RPMI7951 (cell line): ENCODE results near the gene WRAP73. TPM values are rescaled to one million over a fixed set of nuclear protein-coding genes. Genes with fewer than 3 reads are reported as not detected.
"Not testable (repeated sequence)": the region's sequence is repeated elsewhere in the genome, so short reads cannot be mapped to it uniquely, and the experiment has no call there.

Source experiments
- DNase-seq: peaks from one replicate; pipeline ENCODE4 v3.0.0-alpha.2; 2012; ENCODE audit warnings: low read depth
- total RNA-seq: library from RNA; depleted of rRNA; stranded (reverse); fragments of >200 nt; shearing (Covaris generic); gene quantifications from 2 replicates; pipeline ENCODE4 v1.2.3, GENCODE V29; 2014

The WRAP73 gene
- total RNA-seq, 1 experiment from 2014 or later = 21.1 TPM

DNA sequence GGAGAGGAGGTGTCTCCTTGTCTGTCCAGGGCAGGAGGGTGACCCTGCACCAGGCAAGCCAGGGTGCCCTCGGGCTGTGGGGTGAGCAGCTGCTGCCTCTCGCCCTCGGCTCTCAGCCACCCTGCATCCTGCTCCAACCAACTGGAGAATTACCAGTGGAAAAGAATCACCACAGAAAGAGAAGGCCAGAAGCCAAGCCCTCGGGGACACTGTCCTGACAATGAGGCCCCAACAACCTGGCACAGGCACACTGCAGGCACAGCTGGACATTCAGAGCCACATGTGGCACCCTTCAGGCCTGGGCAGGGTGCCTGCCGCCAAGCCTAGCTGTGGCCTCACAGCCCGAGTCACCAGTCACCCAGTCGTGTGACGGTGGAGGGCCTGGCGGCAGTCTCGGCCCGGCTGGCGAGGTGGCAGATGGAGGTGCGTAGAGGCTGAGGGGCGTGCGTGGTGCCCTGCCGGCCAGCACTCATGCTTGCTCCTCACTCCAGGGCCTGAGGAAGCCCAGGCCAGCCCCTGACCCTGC lies 50.6 kb downstream of the WRAP73 start:
- DNase-seq = peak; percentile 44

DNA sequence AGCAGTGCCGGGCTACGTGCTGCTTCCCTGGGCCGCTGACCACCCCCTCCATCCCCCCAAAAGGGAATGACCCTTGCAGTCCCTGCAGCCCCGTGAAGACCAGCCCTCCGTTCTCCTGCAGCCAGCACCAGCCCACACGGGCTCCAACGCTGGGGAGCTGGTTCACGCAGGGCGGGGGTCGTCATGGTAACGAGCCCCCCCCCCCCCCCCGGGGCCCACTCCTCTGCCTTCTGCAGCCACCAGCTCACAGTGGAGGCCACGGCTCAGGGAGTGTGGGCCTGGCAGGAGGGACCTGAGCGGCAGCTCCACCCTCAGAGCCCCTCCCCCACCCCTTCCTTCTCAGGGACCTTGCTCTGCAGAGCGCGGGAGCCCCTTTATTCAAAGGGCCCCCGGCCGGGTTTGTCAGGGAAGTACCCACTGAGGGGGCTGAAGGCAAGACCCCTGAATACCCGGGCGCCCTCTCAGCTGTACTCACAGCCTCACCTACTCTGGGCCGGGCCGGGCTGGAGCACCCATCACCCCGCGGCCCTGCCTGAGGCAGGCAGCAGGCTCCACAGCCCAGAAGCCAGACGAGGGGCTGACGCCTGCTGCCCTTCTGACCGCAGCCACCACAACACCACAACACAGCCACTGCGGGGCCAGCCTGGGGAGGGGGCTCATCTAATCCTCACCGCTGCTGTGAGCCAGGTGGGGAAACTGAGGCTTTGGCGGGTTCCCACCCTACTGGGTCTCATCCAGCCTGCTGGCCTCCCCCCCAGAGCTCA lies 51.2 kb downstream of the WRAP73 start:
- no peak for DNase-seq

DNA sequence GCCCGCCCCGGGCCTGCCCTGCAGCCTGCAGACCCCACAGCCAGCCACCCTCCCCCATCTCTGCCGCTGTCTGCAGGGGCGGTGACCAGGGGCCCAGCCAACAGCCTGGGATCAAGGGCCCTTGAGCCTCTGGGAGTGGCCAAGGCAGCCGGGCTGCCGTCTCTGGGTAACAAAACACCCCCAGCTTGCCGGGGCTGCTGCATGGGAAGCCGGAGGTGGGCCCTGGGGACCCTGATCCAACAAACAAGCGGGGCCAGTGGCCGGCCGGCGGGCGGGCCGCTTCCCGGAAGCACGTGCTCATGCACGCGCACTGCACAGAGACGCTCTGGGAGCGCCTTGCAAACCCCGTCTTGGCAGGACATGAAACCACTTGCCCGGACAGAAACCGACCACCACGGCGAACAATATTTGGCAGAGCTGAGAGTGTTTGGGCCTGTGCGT lies 51.8 kb downstream of the WRAP73 start:
- DNase-seq = no peak

DNA sequence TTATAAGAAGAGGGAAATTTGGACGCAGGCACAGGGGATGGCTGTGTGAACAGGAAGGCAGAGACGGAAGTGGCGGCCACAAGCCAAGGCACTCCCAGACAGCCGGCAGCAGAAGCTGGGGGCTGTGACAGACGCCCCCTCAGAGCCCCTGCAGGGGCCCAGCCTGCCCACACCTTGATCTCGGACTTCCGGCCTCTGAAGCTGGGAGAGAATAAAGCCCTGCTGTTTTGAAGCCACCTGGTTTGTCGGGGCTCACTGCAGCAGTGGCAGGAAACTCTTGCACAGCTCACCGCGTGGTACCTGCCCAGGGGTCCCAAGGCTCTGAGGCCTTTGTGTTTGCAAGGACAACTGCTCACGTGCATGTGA lies 52.3 kb downstream of the WRAP73 start:
- DNase-seq = no peak

DNA sequence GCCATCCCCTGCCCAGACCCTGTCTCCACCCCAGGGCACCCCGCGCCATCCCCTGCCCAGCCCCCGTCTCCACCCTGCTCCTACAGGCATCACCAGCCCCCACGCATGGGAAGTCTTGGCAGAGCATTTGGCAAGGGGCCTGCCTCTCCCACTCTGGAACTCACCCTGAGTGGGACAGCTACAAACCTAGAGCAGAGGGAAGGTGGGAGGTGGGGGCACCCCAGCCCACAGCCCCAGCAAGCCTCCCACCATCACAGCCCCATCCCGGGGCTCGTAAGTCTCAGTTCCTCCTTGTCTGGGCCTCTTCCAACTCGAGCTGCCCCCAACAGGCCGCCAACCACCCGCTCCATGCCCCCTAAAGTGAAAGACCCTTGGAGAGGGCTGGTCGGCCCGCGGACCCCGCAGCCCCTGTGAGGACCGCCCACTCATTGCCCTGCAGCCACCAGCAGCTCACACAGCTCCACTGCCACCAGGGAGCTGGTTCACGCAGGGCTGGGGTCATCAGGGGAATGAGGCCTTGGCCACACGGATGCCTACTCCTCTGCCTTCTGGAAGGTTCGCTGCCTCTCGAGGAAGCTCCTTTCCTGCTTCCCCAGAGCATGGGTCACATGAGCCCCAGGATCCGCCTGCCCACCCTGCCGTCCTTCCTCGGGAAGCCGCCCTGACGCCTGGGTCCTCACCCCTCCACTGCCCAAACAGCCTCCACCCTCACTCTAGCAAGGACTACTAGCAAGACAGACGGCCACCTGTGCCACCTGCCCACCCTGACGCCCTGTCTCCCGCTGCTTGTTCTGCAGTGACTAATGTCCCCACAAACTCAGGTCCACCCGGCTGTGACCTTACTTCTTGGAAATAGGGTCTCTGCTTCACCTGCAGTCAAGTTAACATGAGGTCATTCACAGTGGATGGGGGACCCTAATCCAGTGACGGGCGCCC lies 53.0 kb downstream of the WRAP73 start:
- no peak for DNase-seq

DNA sequence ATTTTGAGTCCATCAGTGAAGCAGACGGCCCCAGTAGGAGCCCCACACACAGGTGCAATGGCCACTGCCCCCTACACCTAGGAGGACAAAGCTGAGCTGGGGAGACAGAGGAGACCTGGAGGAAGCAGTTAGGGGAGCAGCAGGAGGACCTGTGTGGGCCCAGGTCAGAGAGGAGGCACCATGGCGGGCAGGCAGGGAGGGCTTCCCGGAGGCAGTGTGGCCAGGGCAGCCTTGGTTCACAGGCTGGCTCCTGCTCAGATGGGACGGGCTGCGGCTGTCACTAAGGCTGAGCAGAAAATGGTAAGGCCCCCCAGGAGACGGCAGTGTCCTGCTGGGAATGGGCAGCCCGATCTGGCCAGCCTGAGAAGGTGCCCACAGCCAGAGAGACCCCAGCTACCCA lies 54.0 kb downstream of the WRAP73 start:
- DNase-seq = no peak

DNA sequence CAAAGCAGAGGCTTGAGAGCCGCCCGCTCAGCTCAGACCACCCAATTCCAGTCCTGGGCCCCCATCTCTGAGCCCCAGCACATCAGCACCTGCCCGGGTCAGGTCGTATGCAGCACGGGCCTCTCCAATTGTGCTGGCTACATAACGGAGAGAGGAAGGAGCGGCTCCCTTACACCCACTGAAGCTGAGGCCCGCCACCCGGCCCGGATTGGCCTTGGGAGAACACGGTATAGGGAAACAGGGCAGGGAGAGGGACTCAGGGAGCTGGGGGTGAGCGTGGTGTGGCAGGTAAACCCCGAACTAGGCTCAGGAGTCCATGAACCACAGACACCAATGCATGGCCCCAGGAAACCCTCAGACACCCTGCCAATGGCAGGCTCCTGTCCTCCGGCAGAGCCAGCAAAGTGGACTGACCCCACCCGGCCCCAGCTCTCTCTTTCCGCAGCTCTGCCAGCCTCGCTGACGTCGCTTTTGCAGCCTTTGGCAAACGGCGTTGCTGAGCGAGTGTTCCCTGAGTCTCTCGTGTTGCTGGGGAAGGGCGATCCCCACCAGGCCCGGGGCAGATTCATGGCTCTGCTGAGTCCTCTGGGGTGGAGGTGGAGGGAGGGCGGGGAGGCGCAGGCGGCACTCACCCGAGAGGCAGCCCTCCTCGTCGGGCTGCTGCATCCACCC lies 55.1 kb downstream of the WRAP73 start:
- DNase-seq = no peak

DNA sequence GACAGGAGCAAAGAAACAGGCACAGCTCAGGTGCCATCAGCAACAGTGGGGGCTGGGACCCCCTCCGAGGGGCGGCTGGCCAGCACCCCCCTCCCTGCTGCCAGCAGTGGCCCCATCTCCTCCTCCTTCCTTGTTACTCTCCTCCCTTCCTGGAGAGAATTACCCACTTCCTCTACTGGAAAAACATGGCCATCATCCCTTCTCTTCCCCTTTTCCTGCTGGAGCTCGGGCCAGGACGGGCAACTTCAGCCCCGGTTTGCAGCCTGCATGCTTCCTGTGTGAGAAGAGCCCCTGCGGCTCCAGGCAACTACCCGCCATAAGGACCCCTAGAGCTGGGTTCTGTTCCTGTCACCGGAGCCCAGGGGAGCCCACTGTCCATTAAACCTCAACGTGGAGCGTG lies 56.2 kb downstream of the WRAP73 start:
- DNase-seq = no peak

DNA sequence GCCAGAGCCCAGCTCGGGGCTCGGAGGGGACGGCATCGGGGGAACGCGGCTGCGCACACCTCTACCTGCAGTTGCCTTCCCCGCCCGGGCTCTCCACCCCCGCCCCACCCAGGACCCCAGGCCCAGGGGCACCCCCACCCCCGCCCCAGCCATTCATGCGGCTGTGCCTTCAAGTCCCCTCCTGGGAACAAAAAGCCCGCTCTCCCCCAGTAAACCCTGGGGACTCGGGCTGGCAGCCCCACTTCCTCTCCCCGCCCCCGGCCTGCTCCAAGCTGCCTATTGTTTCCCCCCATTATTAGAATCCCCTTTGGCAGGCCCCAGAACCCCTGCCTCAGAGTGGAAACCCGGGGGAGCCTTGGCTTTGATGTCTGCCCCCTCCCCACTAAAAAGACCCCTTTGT lies 56.6 kb downstream of the WRAP73 start:
- no peak for DNase-seq

DNA sequence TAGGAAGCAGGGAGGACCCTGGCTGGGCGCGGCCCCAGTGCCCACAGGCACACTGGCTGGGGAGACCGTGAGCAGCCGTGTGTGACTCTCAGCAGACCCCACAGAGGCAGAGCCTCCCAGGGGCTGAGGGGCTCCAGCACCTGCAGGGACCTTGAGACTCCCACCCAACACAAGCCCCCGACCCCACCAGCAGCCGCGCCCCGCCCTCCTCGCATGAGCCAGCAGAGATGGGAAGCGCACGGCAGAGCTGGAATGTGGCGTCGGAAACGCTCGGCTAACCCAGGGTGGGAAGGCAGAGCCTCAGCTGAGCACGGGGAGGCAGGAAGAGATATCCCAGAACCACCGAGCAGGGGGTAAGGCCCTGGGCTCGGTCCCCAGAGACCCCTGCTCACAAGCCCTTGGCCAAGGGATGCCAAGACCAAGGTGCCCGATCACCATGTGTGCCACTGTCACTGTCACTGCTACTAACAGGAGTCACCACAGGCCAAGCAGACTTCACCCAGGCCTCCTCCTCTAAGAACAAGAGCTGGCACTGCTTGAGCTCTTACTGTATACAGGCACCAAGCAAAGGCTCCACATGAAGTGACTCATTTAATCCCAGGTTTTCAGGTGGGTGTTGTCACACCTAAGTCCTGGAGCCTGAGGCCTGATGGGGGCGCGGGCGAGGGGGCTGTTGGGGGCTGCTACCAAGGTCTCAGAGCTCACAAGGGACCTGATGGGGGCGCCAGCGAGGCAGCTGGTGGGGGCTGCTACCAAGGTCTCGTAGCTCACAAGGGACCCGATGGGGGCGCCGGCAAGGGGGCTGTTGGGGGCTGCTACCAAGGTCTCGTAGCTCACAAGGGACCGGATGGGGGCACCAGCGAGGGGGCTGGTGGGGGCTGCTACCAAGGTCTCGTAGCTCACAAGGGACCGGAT lies 58.7 kb downstream of the WRAP73 start:
- no peak for DNase-seq

DNA sequence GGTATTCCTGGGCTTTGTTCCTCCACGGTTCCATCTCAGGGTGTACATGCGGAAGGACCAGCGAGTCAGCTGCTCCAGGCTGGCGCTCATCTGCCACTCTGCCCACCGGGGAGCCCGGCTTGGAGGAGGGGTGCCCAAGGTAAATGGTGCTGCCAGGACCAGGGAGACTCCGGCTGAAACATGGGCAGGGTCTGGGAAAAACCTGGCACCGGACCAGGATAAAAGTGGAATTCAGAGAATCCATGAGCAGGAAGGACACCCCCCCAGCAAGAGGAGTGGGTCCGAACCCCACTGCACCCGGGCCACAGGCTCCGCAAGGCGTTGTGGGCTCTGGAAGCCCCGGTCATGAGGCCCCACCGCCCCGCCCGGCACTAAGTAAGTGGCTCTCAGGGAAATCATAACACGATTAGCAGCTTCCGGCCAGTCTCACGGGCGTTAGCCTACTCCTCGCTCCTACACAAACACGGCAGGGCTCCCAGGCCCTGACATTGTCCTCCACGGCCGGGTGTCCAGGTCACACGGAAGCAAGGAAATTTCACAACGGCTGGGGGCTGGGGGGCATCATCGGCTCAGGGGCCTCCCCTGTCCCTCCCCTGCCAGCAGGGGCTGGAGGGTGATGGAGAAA lies 59.7 kb downstream of the WRAP73 start:
- DNase-seq = no peak

DNA sequence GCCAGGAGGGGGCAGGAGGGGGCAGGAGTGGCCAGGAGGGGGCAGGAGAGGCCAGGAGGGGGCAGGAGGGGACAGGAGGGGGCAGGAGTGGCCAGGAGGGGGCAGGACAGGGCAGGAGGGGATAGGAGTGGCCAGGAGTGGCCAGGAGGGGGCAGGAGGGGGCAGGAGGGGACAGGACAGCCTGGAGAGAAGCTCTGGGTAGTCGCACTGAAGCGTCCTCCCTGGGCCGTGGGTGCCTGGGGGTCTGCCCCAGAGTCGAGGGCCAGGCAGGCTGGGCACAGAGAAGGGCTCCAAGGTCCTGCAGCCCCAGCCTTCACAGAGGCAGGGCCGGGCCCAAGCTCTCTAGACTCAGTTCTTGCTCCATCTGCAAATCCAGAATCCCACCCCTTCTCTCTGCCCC lies 61.5 kb downstream of the WRAP73 start:
- no peak for DNase-seq

DNA sequence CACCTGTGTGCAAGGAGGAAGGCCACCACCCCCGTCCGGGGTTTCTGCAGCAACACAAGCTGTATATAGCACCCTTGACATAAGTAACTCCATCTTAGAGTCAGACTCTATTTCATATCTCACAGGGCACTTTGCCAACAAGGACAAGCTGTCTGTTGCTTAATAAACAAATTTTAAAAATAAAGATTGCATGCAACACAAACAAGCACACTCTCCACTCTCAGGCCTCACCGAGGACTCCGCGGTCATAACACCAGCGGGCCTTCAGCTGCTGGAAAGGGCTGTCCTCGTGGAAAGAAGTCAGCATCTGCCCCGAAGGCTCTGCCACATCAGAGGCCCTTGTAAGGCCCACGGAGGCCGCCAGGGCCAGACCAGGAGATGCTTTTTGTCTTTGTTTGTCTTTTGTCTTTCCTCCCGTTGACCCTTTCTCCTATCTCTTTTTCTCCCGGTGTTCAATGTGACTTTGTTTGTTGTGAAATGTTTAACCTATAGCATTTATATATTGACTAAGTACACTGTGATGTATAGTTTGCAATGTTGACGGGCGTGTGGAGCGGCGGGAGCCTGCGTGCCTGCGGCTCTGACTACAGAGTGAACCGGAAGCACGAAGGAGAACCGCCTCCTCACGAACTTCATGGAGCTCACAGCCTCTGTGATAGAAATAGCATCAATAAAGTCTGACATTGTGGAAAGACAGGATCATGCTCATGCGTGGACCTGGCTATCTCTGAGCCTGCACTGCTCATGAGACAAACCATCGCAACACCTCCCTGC lies 62.7 kb downstream of the WRAP73 start:
- DNase-seq = peak; percentile 45

DNA sequence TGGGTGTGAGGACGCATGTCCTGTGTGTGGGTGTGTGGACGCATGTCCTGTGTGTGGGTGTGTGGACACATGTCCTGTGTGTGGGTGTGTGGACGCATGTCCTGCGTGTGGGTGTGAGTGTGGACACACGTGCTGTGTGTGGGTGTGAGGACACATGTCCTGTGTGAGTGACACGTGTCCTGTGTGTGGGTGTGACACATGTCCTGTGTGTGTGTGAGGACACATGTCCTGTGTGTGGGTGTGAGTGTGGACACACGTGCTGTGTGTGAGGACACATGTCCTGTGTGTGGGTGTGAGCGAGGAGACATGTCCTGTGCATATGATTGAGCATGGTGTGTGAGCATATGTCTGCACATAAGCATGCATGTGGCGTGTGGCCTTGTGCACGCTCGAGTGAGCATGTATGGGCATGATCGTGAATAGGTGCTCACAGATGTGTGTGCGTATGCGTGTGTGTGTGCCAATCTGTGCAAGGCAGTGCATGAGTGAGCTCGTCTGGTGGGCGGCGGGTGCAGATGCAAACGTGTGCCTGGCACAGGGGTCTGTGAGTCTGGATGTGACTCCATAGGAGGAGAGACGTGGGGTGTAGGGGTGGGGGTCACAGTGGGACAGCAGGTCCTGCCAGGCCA lies 63.8 kb downstream of the WRAP73 start:
- DNase-seq = no peak

DNA sequence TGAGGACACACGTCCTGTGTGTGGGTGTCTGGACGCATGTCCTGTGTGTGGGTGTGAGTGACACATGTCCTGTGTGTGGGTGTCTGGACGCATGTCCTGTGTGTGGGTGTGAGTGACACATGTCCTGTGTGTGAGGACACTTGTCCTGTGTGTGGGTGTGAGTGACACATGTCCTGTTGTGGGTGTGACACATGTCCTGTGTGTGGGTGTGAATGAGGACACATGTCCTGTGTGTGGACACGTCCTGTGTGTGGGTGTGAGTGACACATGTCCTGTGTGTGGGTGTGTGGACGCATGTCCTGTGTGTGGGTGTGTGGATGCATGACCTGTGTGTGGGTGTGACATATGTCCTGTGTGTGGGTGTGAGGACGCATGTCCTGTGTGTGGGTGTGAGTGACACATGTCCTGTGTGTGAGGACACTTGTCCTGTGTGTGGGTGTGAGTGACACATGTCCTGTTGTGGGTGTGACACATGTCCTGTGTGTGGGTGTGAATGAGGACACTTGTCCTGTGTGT lies 64.5 kb downstream of the WRAP73 start:
- not testable (repeated sequence) for DNase-seq

DNA sequence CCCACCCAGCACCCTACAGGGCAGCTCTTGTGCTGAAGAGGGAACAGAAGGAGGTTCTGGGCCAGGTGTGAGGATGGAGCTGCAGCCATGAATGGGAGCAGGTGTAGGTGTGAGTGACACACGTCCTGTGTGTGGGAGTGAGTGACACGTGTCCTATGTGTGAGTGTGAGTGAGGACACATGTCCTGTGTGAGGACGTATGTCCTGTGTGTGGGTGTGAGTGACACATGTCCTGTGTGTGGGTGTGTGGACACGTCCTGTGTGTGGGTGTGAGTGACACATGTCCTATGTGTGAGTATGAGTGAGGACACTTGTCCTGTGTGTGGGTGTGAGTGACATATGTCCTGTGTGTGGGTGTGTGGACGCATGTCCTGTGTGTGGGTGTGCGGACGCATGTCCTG lies 65.0 kb downstream of the WRAP73 start:
- no peak for DNase-seq

DNA sequence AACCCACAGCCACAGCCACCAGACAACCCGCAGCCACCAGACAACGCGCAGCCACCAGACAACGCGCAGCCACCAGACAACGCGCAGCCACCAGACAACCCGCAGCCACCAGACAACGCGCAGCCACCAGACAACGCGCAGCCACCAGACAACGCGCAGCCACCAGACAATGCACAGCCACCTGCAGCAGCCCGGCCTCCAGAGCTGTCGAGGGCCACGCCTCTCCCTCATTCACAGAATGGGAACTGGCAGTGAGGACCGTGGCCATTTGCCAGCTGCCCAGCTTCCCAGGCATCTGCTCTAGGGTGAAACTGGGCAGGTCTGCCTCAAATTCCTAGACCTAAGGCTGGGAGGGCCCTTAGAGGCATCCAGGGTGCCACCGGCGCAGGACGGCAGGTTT lies 66.2 kb downstream of the WRAP73 start:
- not testable (repeated sequence) for DNase-seq

DNA sequence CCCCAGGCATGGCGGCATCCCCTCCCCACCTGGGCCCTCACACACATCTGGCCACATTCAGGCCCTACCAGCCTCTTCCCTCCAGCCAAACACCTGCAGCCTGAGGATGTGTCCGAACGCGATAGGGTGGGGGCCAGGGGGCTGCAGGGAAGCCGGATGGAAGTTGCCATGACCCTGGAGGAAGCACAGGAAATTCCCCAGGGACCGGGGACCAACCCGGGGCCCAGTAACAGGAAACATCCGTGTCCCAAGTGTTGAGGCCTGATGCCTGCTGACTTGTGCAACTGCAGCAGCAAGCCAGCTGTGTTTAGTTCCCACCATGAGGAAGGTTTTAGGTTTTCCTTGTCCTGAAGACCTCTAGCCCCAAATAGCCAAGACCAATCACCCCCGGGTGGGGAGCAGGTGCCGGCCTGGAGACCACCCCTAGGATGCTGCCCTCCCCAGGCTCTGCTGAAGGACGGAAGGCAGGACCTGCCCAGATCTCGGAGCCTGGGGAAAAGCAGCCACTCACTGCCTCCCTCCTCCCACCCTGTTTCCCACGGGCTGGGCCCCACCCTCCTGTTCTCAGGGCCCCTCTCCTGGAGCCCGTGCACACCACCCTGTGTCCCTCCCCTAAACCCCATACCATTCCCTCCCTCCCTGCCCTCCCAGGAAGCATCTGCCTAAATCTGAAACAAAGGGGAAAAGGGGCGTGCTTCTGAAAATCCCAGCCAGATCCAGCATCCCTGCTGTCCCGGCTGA lies 68.4 kb downstream of the WRAP73 start:
- peak; percentile 28 for DNase-seq
